Heart right ventricle (tissue), 16 donors: Measurements from ENCODE around the gene DUS3L. TPM values are rescaled to one million over a fixed set of nuclear protein-coding genes. Genes with fewer than 3 reads are reported as not detected.
"Not testable (repeated sequence)": the region's sequence is repeated elsewhere in the genome, so short reads cannot be mapped to it uniquely, and the experiment has no call there.

ENCODE experiments used
- ATAC-seq, 8 donors: fragments of 200-7000 bp; cut with Tn5 transposase; one replicate each; pipeline ENCODE4 v1.9.1; 2020; ENCODE audit warnings: mild to moderate bottlenecking in 8 of 8, moderate library complexity in 8 of 8, moderate number of reproducible peaks in 1 of 8
- DNase-seq, 2 donors: peaks; one replicate each; pipeline ENCODE4 v3.0.0-alpha.2; 2020
- H3K27ac ChIP-seq, 10 donors: fragments of 200-600 bp; sonication (generic) in 2 of 10; one replicate each; pipeline versions ENCODE4 v1.5.0 to v1.8.0; 2020 to 2022; ENCODE audit warnings: mild to moderate bottlenecking in 3 of 10
- H3K27me3 ChIP-seq, 7 donors: fragments of 200-600 bp; one replicate each; pipeline ENCODE4 v1.8.0; 2021 to 2022; ENCODE audit warnings: mild to moderate bottlenecking in 2 of 7
- H3K36me3 ChIP-seq, 9 donors: fragments of 200-600 bp; sonication (generic) in 1 of 9; one replicate each; pipeline versions ENCODE4 v1.5.0 to v1.8.0; 2020 to 2022; ENCODE audit warnings: mild to moderate bottlenecking in 2 of 9
- H3K4me1 ChIP-seq, 9 donors: fragments of 200-600 bp; sonication (generic) in 1 of 9; one replicate each; pipeline versions ENCODE4 v1.5.0 to v1.8.0; 2020 to 2022; ENCODE audit warnings: mild to moderate bottlenecking in 4 of 9
- H3K4me3 ChIP-seq, 10 donors: fragments of 200-600 bp; sonication (generic) in 2 of 10; one replicate each; pipeline versions ENCODE4 v1.5.0 to v1.8.0; 2020 to 2022; ENCODE audit warnings: mild to moderate bottlenecking in 7 of 10, moderate library complexity in 2 of 10
- H3K9me3 ChIP-seq, 11 donors: fragments of 200-600 bp in 10 of 11; sonication (generic) in 2 of 11; one replicate each; pipeline versions ENCODE4 v1.5.0 to v1.8.0; 2013 to 2022; ENCODE audit warnings: mild to moderate bottlenecking in 2 of 11, control low read depth in 1 of 11, moderate library complexity in 1 of 11
- WGBS, 2 donors: extraction: QIAGEN DNeasy Blood & Tissue Kit; methylation state at CpG; one replicate each; pipeline ENCODE4 v1.1.7; 2013; ENCODE audit warnings: inconsistent platforms in 1 of 2; 5-methylcytosine and 5-hydroxymethylcytosine counted together
- intact Hi-C, 10 donors: fragments of 100-400 bp; cut with DNase I; formaldehyde crosslinking; loops; one replicate each; pipeline versions ENCODE4 v1.11.1 to v1.14.2; 2022
- polyA plus RNA-seq, 2 donors: library from polyadenylated mRNA; stranded (reverse); fragments of 200-250 nt; gene quantifications; one replicate each; pipeline ENCODE4 v1.2.3, GENCODE V29; 2013
- total RNA-seq, 10 donors: library from RNA; stranded (reverse); fragmentation: NEBNext Ultra II Directional in 3 of 10; extraction: Animal tissue kit (Norgen Biotek cat#: 25700) in 3 of 10; gene quantifications; one replicate each; pipeline versions ENCODE4 v1.2.1 to v1.2.4, GENCODE V29; 2021 to 2023
- TF ChIP-seq, protein P1 (sequence below), 9 donors: fragments of 200-600 bp; sonication (generic) in 2 of 9; IDR thresholded peaks; one replicate each; pipeline versions ENCODE4 v1.5.0 to v1.8.0; 2021 to 2022; ENCODE audit warnings: antibody characterized with exemption in 9 of 9, mild to moderate bottlenecking in 5 of 9, moderate library complexity in 1 of 9
- donor health status: Arrhythmogenic right ventricular cardiomyopathy.
- donor health status: ischemic (EF 13 %, LVEDD 7.1; RV severe dilation, severe dysfunction).
- donor health status: healthy with polysubstance abuse.
- donor health status: DM: no; HTN: yes; CAD: no.
- donor health status: DM: no; HTN: no; CAD: no.
- donor health status: ischemic (EF 25% LVEDD 6.9; RV normal size, moderate dysfunction).
- donor health status: ischemic (EF 25% LVEDD 5.7; RV mildly dilated, moderate dysfunction).
- donor health status: healthy.
- donor health status: DM: yes; HTN: yes; CAD: no.
- donor health status: Ischemic cardiomyopathy.
- donor health status: ischemic (EF 35%, LVEDD 5.7; RV mildly dilated, moderate dysfunction).
- donor health status: nonischemic (EF 11% LVEDD 7.7; RV severe dilation, severe dysfunction).
- donor health status: DM: yes; HTN: yes; CAD: no.
- donor health status: PGD.
- donor health status: ischemic (EF 29% LVEDD 5.4; RV normal size, mild dysfunction).
- donor health status: nonischemic (EF 23%, LVEDD 6.1; RV moderate dilation, normal function).

The DUS3L gene
- total and polyA plus RNA-seq, 12 donors: 11.5 to 37.7 (median 14.6) TPM

DNA sequence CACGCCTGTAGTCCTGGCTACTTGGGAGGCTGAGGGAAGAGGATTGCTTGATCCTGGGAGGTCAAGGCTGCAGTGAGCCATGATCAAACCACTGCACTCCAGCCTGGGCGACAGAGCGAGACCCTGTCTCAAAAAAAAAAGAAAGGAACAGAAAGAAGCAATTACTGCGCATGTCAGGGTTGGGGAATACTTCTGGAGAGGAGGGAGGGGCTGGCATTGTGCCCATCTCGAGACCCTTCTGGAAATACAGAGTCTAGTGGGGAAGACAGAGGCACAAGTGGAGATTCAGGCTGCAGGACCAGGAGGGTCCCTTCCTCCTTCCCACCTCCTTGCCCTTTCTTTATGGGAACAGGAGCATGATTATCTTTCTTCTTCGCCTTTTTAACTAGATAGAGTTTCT, 37.2 kb downstream of the DUS3L start:
- intact Hi-C loops: no loop called here
- H3K27ac ChIP-seq: no peak overlapping the region
- H3K4me3 ChIP-seq: no peak overlapping the region
- DNase-seq (no peak), ATAC-seq (no peak)
- H3K9me3 ChIP-seq: no peaks in the 10 kb centered on the region
- no peaks in the 10 kb centered on the region for H3K4me1 ChIP-seq
- peaks cover 0 to 14% (median 1%) of the 10 kb centered on the region in 7 donors for H3K27me3 ChIP-seq
- H3K36me3 ChIP-seq: no peaks in the 10 kb centered on the region
- WGBS, 2 donors: 77 to 83% methylated on average over 6 of the region's 6 CpGs
- TF ChIP-seq, protein P1, sequence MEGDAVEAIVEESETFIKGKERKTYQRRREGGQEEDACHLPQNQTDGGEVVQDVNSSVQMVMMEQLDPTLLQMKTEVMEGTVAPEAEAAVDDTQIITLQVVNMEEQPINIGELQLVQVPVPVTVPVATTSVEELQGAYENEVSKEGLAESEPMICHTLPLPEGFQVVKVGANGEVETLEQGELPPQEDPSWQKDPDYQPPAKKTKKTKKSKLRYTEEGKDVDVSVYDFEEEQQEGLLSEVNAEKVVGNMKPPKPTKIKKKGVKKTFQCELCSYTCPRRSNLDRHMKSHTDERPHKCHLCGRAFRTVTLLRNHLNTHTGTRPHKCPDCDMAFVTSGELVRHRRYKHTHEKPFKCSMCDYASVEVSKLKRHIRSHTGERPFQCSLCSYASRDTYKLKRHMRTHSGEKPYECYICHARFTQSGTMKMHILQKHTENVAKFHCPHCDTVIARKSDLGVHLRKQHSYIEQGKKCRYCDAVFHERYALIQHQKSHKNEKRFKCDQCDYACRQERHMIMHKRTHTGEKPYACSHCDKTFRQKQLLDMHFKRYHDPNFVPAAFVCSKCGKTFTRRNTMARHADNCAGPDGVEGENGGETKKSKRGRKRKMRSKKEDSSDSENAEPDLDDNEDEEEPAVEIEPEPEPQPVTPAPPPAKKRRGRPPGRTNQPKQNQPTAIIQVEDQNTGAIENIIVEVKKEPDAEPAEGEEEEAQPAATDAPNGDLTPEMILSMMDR (IDR thresholded peaks at IDR 0.05): no peak

DNA sequence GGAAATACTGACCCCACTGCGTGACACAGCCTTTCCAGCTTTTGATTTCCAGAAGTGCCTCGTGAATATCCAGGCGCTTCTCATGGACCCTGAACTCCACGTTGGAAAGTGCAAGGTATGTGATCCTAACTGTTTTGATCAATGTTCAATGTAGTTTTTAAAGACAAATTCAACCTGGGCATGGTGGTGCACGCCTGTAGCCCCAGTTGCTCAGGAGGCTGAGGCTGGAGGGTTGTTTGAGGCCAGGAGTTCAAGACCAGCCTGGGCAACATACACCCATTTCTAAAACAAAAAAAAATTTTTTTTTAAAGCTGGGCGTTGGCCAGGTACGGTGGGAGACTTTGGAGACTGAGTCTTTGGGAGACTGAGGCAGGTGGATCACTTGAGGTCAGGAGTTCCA, 39.3 kb downstream of the DUS3L start:
- TF ChIP-seq, protein P1 (IDR thresholded peaks at IDR 0.05): no peak
- peaks cover 0 to 23% (median 7%) of the 10 kb centered on the region in 7 donors for H3K27me3 ChIP-seq
- no peaks in the 10 kb centered on the region for H3K4me1 ChIP-seq
- no peaks in the 10 kb centered on the region for H3K9me3 ChIP-seq
- no peak for ATAC-seq
- DNase-seq: no peak
- H3K4me3 ChIP-seq: no peak overlapping the region
- H3K27ac ChIP-seq: no peak overlapping the region
- WGBS, 2 donors: 79 to 82% methylated on average over 7 of the region's 7 CpGs
- intact Hi-C loops: no loop called here
- no peaks in the 10 kb centered on the region for H3K36me3 ChIP-seq

DNA sequence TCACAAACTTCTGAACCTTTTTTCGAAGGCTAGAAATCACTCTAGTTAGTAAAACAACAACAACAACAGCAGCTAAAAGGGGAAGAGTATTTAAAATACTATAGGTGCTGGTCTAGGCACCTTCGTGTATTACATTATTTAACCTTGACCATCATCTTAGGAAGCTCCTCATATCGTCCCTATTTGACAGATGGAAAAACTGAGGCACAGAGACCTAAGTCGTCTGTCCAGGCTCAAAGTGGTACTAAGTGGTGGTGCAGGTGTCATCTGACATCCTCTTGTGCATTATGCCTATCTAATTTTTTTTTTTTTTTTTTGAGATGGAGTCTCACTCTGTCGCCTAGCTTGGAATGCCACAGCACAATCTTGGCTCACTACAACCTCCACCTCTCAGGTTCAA, 41.5 kb downstream of the DUS3L start:
- WGBS, 2 donors: 85 to 90% methylated on average over 5 of the region's 5 CpGs
- no peak for ATAC-seq

DNA sequence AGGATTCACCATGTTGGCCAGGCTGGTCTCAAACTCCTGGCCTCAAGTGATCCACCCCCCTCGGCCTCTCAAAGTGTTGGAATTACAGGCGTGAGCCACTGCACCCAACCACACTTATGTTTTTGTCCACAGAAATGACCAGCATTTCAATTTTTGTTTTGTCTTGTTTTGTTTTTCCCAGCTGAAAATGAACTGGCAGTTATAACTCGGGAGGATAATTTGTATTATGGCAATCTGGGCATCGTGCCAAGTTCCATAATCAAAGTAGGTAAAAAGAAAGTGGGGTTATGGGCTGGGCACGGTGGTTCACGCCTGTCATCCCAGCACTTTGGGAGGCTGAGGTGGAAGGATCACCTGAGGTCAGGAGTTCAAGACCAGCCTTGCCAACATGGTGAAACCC, 42.0 kb downstream of the DUS3L start:
- ATAC-seq, H3K27ac ChIP-seq, intact Hi-C loops, H3K4me3 ChIP-seq, H3K4me1 ChIP-seq, DNase-seq, H3K36me3 ChIP-seq, H3K9me3 ChIP-seq: not testable (repeated sequence)
- WGBS, 2 donors: 41 to 48% methylated on average over 6 of the region's 6 CpGs
- H3K27me3 ChIP-seq: peaks cover 0 to 28% (median 7%) of the 10 kb centered on the region in 7 donors

More for the DNA sequence above, 41.5 kb downstream of the DUS3L start:
- H3K4me1 ChIP-seq: no peaks in the 10 kb centered on the region
- intact Hi-C loops: no loop called here
- H3K4me3 ChIP-seq: no peak overlapping the region
- H3K9me3 ChIP-seq: no peaks in the 10 kb centered on the region
- DNase-seq: no peak
- H3K27ac ChIP-seq: no peak overlapping the region
- TF ChIP-seq, protein P1 (IDR thresholded peaks at IDR 0.05): no peak
- peaks cover 0 to 28% (median 7%) of the 10 kb centered on the region in 7 donors for H3K27me3 ChIP-seq
- no peaks in the 10 kb centered on the region for H3K36me3 ChIP-seq

DNA sequence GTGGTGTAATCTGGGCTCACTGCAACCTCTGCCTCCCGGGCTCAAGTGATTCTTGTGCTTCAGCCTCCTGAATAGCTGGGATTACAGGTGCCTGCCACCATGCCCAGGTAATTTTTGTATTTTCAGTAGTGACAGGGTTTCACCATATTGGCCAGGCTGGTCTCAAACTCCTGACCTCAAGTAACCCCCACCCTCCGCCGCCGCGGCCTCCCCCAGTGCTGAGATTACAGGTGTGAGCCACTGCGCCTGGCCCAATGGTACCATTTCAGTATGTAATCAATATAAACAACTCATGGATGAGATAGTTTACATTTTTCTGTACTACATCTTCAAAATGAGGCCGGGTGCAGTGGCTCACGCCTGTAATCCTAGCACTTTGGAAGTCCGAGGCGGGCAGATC, 46.0 kb downstream of the DUS3L start:
- H3K27me3 ChIP-seq: peaks cover 0 to 28% (median 7%) of the 10 kb centered on the region in 7 donors
- H3K36me3 ChIP-seq, H3K9me3 ChIP-seq, ATAC-seq, H3K4me1 ChIP-seq, H3K4me3 ChIP-seq, DNase-seq, H3K27ac ChIP-seq, intact Hi-C loops: not testable (repeated sequence)
- 78 to 87% methylated on average over 10 of the region's 10 CpGs for WGBS, 2 donors
